H1 (cell line): ENCODE results near the gene RXRA. TPM values are rescaled to one million over a fixed set of nuclear protein-coding genes. Genes with fewer than 3 reads are reported as not detected.
A peak's percentile ranks its signal among the peaks of the same experiment; 100 is the strongest.

Experiments used
- CTCF ChIA-PET: fragments of 300-600 bp; sonication (Branson Sonifier 250); formaldehyde crosslinking; loops from one replicate; lab custom pipeline; 2021; ENCODE audit not compliant: partially characterized antibody; lab: Charles Lee
- POLR2A ChIA-PET: fragments of 300-600 bp; sonication (Branson Sonifier 250); formaldehyde crosslinking; loops from one replicate; lab custom pipeline; 2021; ENCODE audit warnings: inconsistent platforms; ENCODE audit not compliant: partially characterized antibody; lab: Charles Lee
- DNase-seq, 2 experiments: peaks; one replicate each; pipeline versions ENCODE4 v3.0.0 to v3.0.0-alpha.2; 2010 to 2022; ENCODE audit warnings: low spot score in 2 of 2, low read depth in 1 of 2, mixed read lengths in 1 of 2
- FAIRE-seq: peaks from 2 replicates; lab custom pipeline; 2011; peaks lifted over from hg19 to GRCh38; lab: Jason Lieb, UNC
- H2AFZ ChIP-seq: 2 replicates; pipeline ENCODE4 v1.8.1; 2012; ENCODE audit warnings: low read length, inconsistent platforms
- H2AK5ac ChIP-seq: 2 replicates; pipeline ENCODE4 v1.6.1; 2013; ENCODE audit warnings: low read depth, low read length
- H2BK120ac ChIP-seq: replicated peaks from 2 replicates; pipeline ENCODE3; 2013; ENCODE audit warnings: low read depth, low read length, inconsistent platforms
- H2BK12ac ChIP-seq: 2 replicates; pipeline ENCODE4 v1.6.1; 2013; ENCODE audit warnings: low read depth, low read length
- H2BK15ac ChIP-seq: 2 replicates; pipeline ENCODE4 v1.6.1; 2013; ENCODE audit warnings: low read length
- H2BK20ac ChIP-seq: 2 replicates; pipeline ENCODE4 v1.6.1; 2013; ENCODE audit warnings: low read length
- H2BK5ac ChIP-seq: 2 replicates; pipeline ENCODE4 v1.6.1; 2013; ENCODE audit warnings: low read depth, low read length
- H3K14ac ChIP-seq: 2 replicates; pipeline ENCODE4 v1.6.1; 2013; ENCODE audit warnings: inconsistent platforms; ENCODE audit not compliant: insufficient read length
- H3K18ac ChIP-seq: 2 replicates; pipeline ENCODE4 v1.6.1; 2013; ENCODE audit warnings: low read length; ENCODE audit errors: extremely low read depth
- H3K23ac ChIP-seq: 2 replicates; pipeline ENCODE4 v1.6.1; 2013; ENCODE audit warnings: inconsistent platforms; ENCODE audit not compliant: insufficient read length
- H3K23me2 ChIP-seq: 2 replicates; pipeline ENCODE4 v1.6.1; 2013; ENCODE audit warnings: low read depth, low read length
- H3K27ac ChIP-seq: 2 replicates; pipeline ENCODE4 v1.6.1; 2011; ENCODE audit warnings: low read depth, low read length, inconsistent platforms
- H3K27me3 ChIP-seq, 4 experiments: replicated peaks in 1 of 4; 1 replicate in 1 of 4; 2 replicates in 3 of 4; pipeline versions ENCODE4 v1.6.1 to v1.8.1; 2011 to 2013; ENCODE audit warnings: low read length in 3 of 4, mild to moderate bottlenecking in 3 of 4, inconsistent platforms in 2 of 4, mixed read lengths in 2 of 4, moderate library complexity in 1 of 4; ENCODE audit not compliant: control insufficient read depth in 3 of 4, insufficient read depth in 3 of 4; ENCODE audit errors: extremely low read depth in 1 of 4
- H3K36me3 ChIP-seq, 4 experiments: 2 replicates each; pipeline versions ENCODE4 v1.6.1 to v1.8.1; 2011 to 2013; ENCODE audit warnings: mild to moderate bottlenecking in 4 of 4, low read length in 3 of 4, moderate library complexity in 2 of 4, control low read depth in 1 of 4, inconsistent platforms in 1 of 4; ENCODE audit not compliant: insufficient read depth in 4 of 4, control insufficient read depth in 2 of 4
- H3K4ac ChIP-seq: replicated peaks from 2 replicates; pipeline ENCODE3; 2013; ENCODE audit warnings: low read length, low read depth, mixed read lengths, inconsistent platforms; ENCODE audit not compliant: insufficient read length
- H3K4me1 ChIP-seq, 4 experiments: replicated peaks in 1 of 4; 1 replicate in 1 of 4; 2 replicates in 3 of 4; pipeline versions ENCODE4 v1.6.1 to v1.8.1; 2011 to 2013; ENCODE audit warnings: low read length in 3 of 4, inconsistent platforms in 2 of 4, mixed read lengths in 1 of 4; ENCODE audit not compliant: insufficient read depth in 4 of 4, control insufficient read depth in 3 of 4
- H3K4me2 ChIP-seq, 2 experiments: 2 replicates each; pipeline versions ENCODE4 v1.6.1 to v1.8.1; 2011 to 2013; ENCODE audit warnings: low read depth in 2 of 2, low read length in 2 of 2, control low read depth in 1 of 2, inconsistent platforms in 1 of 2, mild to moderate bottlenecking in 1 of 2; ENCODE audit not compliant: insufficient read depth in 1 of 2
- H3K4me3 ChIP-seq, 4 experiments: fragments of 200-600, 300-600 bp in 1 of 4; sonication (generic), shearing (Covaris generic), sonication (Bioruptor Twin) in 1 of 4; 2 replicates each; pipeline versions ENCODE4 v1.5.1 to v1.8.1; 2011 to 2016; ENCODE audit warnings: low read length in 4 of 4, low read depth in 3 of 4, control low read depth in 2 of 4, inconsistent platforms in 2 of 4, mild to moderate bottlenecking in 2 of 4, mixed read lengths in 1 of 4, moderate library complexity in 1 of 4; ENCODE audit not compliant: insufficient read depth in 2 of 4; ENCODE audit errors: extremely low read depth in 1 of 4
- H3K56ac ChIP-seq: replicated peaks from 2 replicates; pipeline ENCODE3; 2013; ENCODE audit warnings: low read depth, mild to moderate bottlenecking, mixed read lengths, low read length, inconsistent platforms; ENCODE audit not compliant: insufficient read length
- H3K79me1 ChIP-seq: 2 replicates; pipeline ENCODE4 v1.6.1; 2013; ENCODE audit warnings: low read depth, low read length, control low read depth
- H3K79me2 ChIP-seq, 2 experiments: 2 replicates each; pipeline versions ENCODE4 v1.6.1 to v1.8.1; 2012 to 2013; ENCODE audit warnings: low read length in 2 of 2, mild to moderate bottlenecking in 2 of 2, inconsistent platforms in 1 of 2; ENCODE audit not compliant: insufficient read depth in 2 of 2, control insufficient read depth in 1 of 2
- H3K9ac ChIP-seq, 4 experiments: replicated peaks in 1 of 4; 1 replicate in 1 of 4; 2 replicates in 3 of 4; pipeline versions ENCODE4 v1.6.1 to v1.8.1; 2011 to 2013; ENCODE audit warnings: low read depth in 3 of 4, low read length in 3 of 4, control low read depth in 2 of 4, mild to moderate bottlenecking in 2 of 4, moderate library complexity in 2 of 4, inconsistent platforms in 1 of 4; ENCODE audit errors: extremely low read depth in 1 of 4
- H3K9me3 ChIP-seq, 2 experiments: 2 replicates each; pipeline versions ENCODE4 v1.6.1 to v1.8.1; 2012 to 2013; ENCODE audit warnings: mild to moderate bottlenecking in 2 of 2, moderate library complexity in 2 of 2, control low read depth in 1 of 2, inconsistent platforms in 1 of 2, low read depth in 1 of 2, low read length in 1 of 2, mixed read lengths in 1 of 2; ENCODE audit not compliant: insufficient read depth in 2 of 2
- H4K20me1 ChIP-seq, 2 experiments: replicated peaks in 1 of 2; 2 replicates each; pipeline versions ENCODE3 to v1.8.1; 2011 to 2013; ENCODE audit warnings: inconsistent platforms in 2 of 2, low read length in 2 of 2, mild to moderate bottlenecking in 1 of 2; ENCODE audit not compliant: insufficient read depth in 2 of 2, control insufficient read depth in 1 of 2
- H4K5ac ChIP-seq: 2 replicates; pipeline ENCODE4 v1.6.1; 2013; ENCODE audit warnings: low read length, low read depth, mixed read lengths, inconsistent platforms; ENCODE audit not compliant: insufficient read length
- H4K8ac ChIP-seq: 2 replicates; pipeline ENCODE4 v1.8.0; 2013; ENCODE audit warnings: mild to moderate bottlenecking, moderate library complexity, low read length, inconsistent platforms; ENCODE audit not compliant: insufficient read depth; ENCODE audit errors: extremely low read depth
- H4K91ac ChIP-seq: replicated peaks from 2 replicates; pipeline ENCODE3; 2013; ENCODE audit warnings: low read length, mixed read lengths, inconsistent platforms; ENCODE audit not compliant: insufficient read length
- CREB1 ChIP-seq: IDR thresholded peaks from 2 replicates; pipeline ENCODE4 v1.6.1; 2012; ENCODE audit warnings: inconsistent platforms
- RFX5 ChIP-seq: IDR thresholded peaks from 2 replicates; pipeline ENCODE4 v1.6.1; 2011; ENCODE audit warnings: low read depth, low read length, improper control_type of control experiment, borderline replicate concordance
- RNF2 ChIP-seq: fragments of 200-900, 300-1000 bp; sonication (generic); IDR thresholded peaks from 2 replicates; pipeline ENCODE4 v1.7.1; 2016; ENCODE audit warnings: borderline replicate concordance, low read depth, mild to moderate bottlenecking, antibody characterized with exemption, low read length; ENCODE audit not compliant: poor library complexity, severe bottlenecking; ENCODE audit errors: missing control alignments
- SAP30 ChIP-seq: fragments of 300-600 bp; sonication (generic); IDR thresholded peaks from 2 replicates; pipeline ENCODE4 v1.7.1; 2012; ENCODE audit warnings: low read length, moderate library complexity, mild to moderate bottlenecking, inconsistent platforms; ENCODE audit not compliant: insufficient read depth, insufficient replicate concordance
- SIRT6 ChIP-seq: IDR thresholded peaks from one replicate; pipeline ENCODE4 v1.7.1; 2012; ENCODE audit warnings: low read length, inconsistent platforms
- SP1 ChIP-seq: IDR thresholded peaks from 2 replicates; pipeline ENCODE4 v1.6.1; 2011; ENCODE audit warnings: low read depth, low read length
- YY1 ChIP-seq: IDR thresholded peaks from 2 replicates; pipeline ENCODE4 v1.6.1; 2011; ENCODE audit warnings: low read depth, mild to moderate bottlenecking, low read length
- WGBS, 2 experiments: shearing (Covaris generic) in 1 of 2; methylation state at CpG; one replicate each; pipeline versions ENCODE4 v1.1.6 to v1.1.7; 2013 to 2015; ENCODE audit warnings: low lambda C conversion rate in 2 of 2, mixed read lengths in 2 of 2, inconsistent platforms in 1 of 2, low coverage in 1 of 2, missing lambda C conversion rate in 1 of 2; ENCODE audit not compliant: insufficient replicate concordance in 2 of 2, insufficient coverage in 1 of 2, insufficient read length in 1 of 2; ENCODE audit errors: extremely low coverage in 1 of 2, missing lambda C conversion rate in 1 of 2; 5-methylcytosine and 5-hydroxymethylcytosine counted together
- polyA plus RNA-seq, 7 experiments: library from polyadenylated mRNA; depleted of rRNA in 3 of 7; stranded (reverse) in 5 of 7; unstranded in 2 of 7; fragments of >200 nt in 5 of 7; fragments of 200-250 nt in 2 of 7; gene quantifications; 1 replicate in 5 of 7; 2 replicates in 1 of 7; 4 replicates in 1 of 7; pipeline versions ENCODE4 v1.2.1 to v1.2.3, GENCODE V29; 2011 to 2013; ENCODE audit warnings: missing spikeins in 2 of 7, mixed read lengths in 2 of 7
- total RNA-seq: library from RNA; stranded (reverse); fragmentation: NEBNext Ultra II Directional; extraction: Animal tissue kit (Norgen Biotek cat#: 25700); gene quantifications from 2 replicates; pipeline ENCODE4 v1.2.1, GENCODE V29; 2021

The RXRA gene
- total and polyA plus RNA-seq, 2 of the 8 experiments (the other 6 are each of a cell fraction or from before 2014, with no cell fraction given): 9.8 to 29.4 TPM

GRCh38 chr9:134372581-134373267 lies 46.5 kb downstream of the RXRA start:
- peaks cover 43% of the 10 kb centered on the region for H3K79me1 ChIP-seq
- no peaks in the 10 kb centered on the region for H3K27me3 ChIP-seq
- no peaks in the 10 kb centered on the region for H3K36me3 ChIP-seq
- no peaks in the 10 kb centered on the region for H3K9me3 ChIP-seq
- H2BK15ac ChIP-seq: no peak overlapping the region
- ChIA-PET CTCF (interaction anchor here (1.0 to 1.5 kb wide), 2 partner anchors 8 to 27 kb away, joined by 3 to 4 read pairs; no protein-coding TSS in a partner anchor), POLR2A (interaction anchor here (0.6 kb wide), 1 partner anchor 238 kb away, joined by 3 read pairs; no protein-coding TSS in a partner anchor)
- no peak overlapping the region for H2AFZ ChIP-seq
- H2BK5ac ChIP-seq: no peak overlapping the region
- 90% methylated on average over 16 of the region's 16 CpGs; no CpG with 5 or more reads in 1 of the 2 experiments for WGBS, 2 experiments
- H2AK5ac ChIP-seq: no peak overlapping the region
- H3K23me2 ChIP-seq: peaks cover 11% of the 10 kb centered on the region; the same call in 1 of the 2 replicates
- H4K5ac ChIP-seq: no peak overlapping the region
- H3K4me1 ChIP-seq: peaks cover 0 to 10% (median 6%) of the 10 kb centered on the region in 4 experiments; a peak in 6 of 7 replicates
- H3K9ac ChIP-seq: no peak overlapping the region
- peaks cover 16 to 29% of the 10 kb centered on the region in 2 experiments for H4K20me1 ChIP-seq
- H3K4me3 ChIP-seq: no peak overlapping the region
- H3K4me2 ChIP-seq: no peak overlapping the region
- H3K27ac ChIP-seq: no peak overlapping the region
- TF ChIP-seq RFX5 (no peak), RNF2 (no peak), YY1 (no peak), SP1 (no peak), SAP30 (no peak), CREB1 (no peak), SIRT6 (no peak)
- H3K14ac ChIP-seq: no peak overlapping the region
- FAIRE-seq: no peak
- no peak overlapping the region for H3K4ac ChIP-seq
- no peak overlapping the region for H4K91ac ChIP-seq
- H3K18ac ChIP-seq: no peak overlapping the region
- no peak overlapping the region for H3K56ac ChIP-seq
- no peak overlapping the region for H4K8ac ChIP-seq
- 0 out of 2 replicates have a peak overlapping the region, but pooled peaks have one; percentile 5 for H2BK12ac ChIP-seq
- no peak overlapping the region for H2BK120ac ChIP-seq
- H3K79me2 ChIP-seq: peaks cover 5 to 40% of the 10 kb centered on the region in 2 experiments
- DNase-seq: no peak
- H3K23ac ChIP-seq: no peak overlapping the region
- H2BK20ac ChIP-seq: no peak overlapping the region
